ENCODE results near the gene DNHD1. TPM values are rescaled to one million over a fixed set of nuclear protein-coding genes. Genes with fewer than 3 reads are reported as not detected.

Gene DNHD1
- total RNA-seq, 1 experiment from 2014 or later, result 5.6 TPM

Other genes with a start within 250 kb of the DNHD1 start
- not detected in 2 replicates for gene CCKBR, start 237.4 kb upstream of the DNHD1 start, total RNA-seq (2014; rRNA removed; shearing (Covaris generic))
- 8.9 and 9.8 TPM in 2 replicates for gene CAVIN3, start 176.8 kb upstream of the DNHD1 start, total RNA-seq (2014; rRNA removed; shearing (Covaris generic))
- gene SMPD1, start 106.8 kb upstream of the DNHD1 start, total RNA-seq (2014; rRNA removed; shearing (Covaris generic)), result 6.4 and 7.4 TPM in 2 replicates
- 6.9 and 8.5 TPM in 2 replicates for gene APBB1, start 78.2 kb upstream of the DNHD1 start, total RNA-seq (2014; rRNA removed; shearing (Covaris generic))
- gene HPX, start 56.3 kb upstream of the DNHD1 start, total RNA-seq (2014; rRNA removed; shearing (Covaris generic)), result not detected in 2 replicates
- 3.3 and 5.0 TPM in 2 replicates for gene TRIM3, start 23.3 kb upstream of the DNHD1 start, total RNA-seq (2014; rRNA removed; shearing (Covaris generic))
- gene ARFIP2, start 15.9 kb upstream of the DNHD1 start, total RNA-seq (2014; rRNA removed; shearing (Covaris generic)), result 47.8 and 49.2 TPM in 2 replicates
- gene TIMM10B, start 15.8 kb upstream of the DNHD1 start, total RNA-seq (2014; rRNA removed; shearing (Covaris generic)), result 21.0 and 21.9 TPM in 2 replicates
- gene RRP8, start 106.3 kb downstream of the DNHD1 start, total RNA-seq (2014; rRNA removed; shearing (Covaris generic)), result 14.8 and 15.2 TPM in 2 replicates
- 53.4 and 53.5 TPM in 2 replicates for gene ILK, start 106.5 kb downstream of the DNHD1 start, total RNA-seq (2014; rRNA removed; shearing (Covaris generic))
- gene TAF10, start 114.9 kb downstream of the DNHD1 start, total RNA-seq (2014; rRNA removed; shearing (Covaris generic)), result 65.6 and 74.5 TPM in 2 replicates
- gene TPP1, start 122.1 kb downstream of the DNHD1 start, total RNA-seq (2014; rRNA removed; shearing (Covaris generic)), result 2.9 and 5.2 TPM in 2 replicates
- 0.07 and 0.14 TPM in 2 replicates for gene DCHS1, start 158.5 kb downstream of the DNHD1 start, total RNA-seq (2014; rRNA removed; shearing (Covaris generic))
- gene MRPL17, start 186.1 kb downstream of the DNHD1 start, total RNA-seq (2014; rRNA removed; shearing (Covaris generic)), result 34.3 and 35.8 TPM in 2 replicates